KOPT-K1 (cell line): Measurements from ENCODE around the gene AGAP1.

Experiments
- H3K27ac ChIP-seq: fragments of 200-600 bp; sonication (generic); 2 replicates; pipeline ENCODE4 v1.5.1; 2016; ENCODE audit warnings: antibody characterized with exemption, mild to moderate bottlenecking, low read depth, low read length; ENCODE audit not compliant: poor library complexity, severe bottlenecking
- H3K36me3 ChIP-seq: fragments of 200-600 bp; sonication (generic); 2 replicates; pipeline ENCODE4 v1.5.1; 2017; ENCODE audit warnings: antibody characterized with exemption, mild to moderate bottlenecking, low read length, moderate library complexity; ENCODE audit not compliant: insufficient read depth
- H3K9me3 ChIP-seq: fragments of 200-600 bp; sonication (generic); 2 replicates; pipeline ENCODE4 v1.5.1; 2017; ENCODE audit warnings: antibody characterized with exemption, low read length, mild to moderate bottlenecking; ENCODE audit not compliant: insufficient read depth, poor library complexity, severe bottlenecking

The AGAP1 gene

DNA sequence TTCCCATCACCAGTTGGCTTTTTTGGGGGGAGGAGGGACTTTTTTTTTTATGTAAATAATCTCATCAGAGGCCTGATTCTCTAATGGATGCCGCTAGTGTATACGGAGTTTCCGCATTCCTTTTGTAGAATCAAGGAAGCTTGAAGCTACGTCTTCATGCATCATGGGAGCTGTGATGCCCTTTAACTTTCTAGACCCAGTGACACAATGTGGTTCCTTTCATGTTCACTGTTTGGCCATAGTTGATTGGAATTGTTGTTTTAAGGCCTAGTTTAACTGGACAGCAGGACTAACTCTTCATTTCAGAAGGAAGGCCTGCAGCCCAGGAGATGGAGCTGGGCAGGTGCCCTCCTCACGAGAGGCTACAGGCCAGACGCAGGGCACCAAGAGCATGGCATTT lies 287.9 kb downstream of the AGAP1 start:
- no peaks in the 10 kb centered on the region for H3K9me3 ChIP-seq
- H3K27ac ChIP-seq: no peak overlapping the region
- no peaks in the 10 kb centered on the region for H3K36me3 ChIP-seq

DNA sequence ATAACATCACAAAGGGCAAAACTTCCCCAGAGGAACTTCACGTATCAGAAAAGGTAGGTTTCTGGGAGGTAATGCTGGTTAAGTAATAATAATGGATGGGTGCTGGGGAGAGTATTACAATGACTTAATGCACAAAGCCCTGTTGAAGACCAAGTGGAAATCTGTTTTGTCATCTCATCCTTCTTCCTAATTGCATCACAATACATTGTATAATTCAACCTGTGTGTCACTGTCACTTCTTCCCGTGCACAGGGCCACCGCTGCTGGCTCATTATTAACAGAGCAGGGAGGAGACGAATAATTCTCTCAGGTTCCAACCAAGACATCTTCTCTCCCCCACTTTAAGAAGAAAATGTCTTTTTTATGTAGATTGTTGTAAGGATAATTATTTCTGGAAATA lies 290.9 kb downstream of the AGAP1 start:
- H3K27ac ChIP-seq: no peak overlapping the region
- no peaks in the 10 kb centered on the region for H3K9me3 ChIP-seq
- H3K36me3 ChIP-seq: no peaks in the 10 kb centered on the region

DNA sequence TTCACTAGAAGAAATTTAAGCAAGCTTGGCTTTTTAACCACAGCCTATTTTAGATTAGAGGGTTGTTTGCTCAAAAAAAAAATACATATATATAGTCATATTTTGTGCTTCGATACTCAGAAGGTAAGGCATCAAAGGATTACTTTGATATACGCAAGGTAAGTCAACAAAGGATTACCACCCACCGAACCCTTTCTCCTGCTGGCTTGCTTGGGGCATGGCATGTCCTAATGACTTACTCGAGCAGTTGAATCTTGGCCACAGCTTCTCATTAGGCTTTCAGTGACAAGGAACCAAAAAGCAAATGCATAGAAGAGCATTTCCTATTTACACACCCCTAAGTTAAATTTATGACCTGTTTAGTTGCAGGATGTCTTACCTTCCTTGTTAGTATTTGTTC lies 295.7 kb downstream of the AGAP1 start:
- H3K27ac ChIP-seq: no peak overlapping the region
- H3K36me3 ChIP-seq: no peaks in the 10 kb centered on the region
- no peaks in the 10 kb centered on the region for H3K9me3 ChIP-seq

DNA sequence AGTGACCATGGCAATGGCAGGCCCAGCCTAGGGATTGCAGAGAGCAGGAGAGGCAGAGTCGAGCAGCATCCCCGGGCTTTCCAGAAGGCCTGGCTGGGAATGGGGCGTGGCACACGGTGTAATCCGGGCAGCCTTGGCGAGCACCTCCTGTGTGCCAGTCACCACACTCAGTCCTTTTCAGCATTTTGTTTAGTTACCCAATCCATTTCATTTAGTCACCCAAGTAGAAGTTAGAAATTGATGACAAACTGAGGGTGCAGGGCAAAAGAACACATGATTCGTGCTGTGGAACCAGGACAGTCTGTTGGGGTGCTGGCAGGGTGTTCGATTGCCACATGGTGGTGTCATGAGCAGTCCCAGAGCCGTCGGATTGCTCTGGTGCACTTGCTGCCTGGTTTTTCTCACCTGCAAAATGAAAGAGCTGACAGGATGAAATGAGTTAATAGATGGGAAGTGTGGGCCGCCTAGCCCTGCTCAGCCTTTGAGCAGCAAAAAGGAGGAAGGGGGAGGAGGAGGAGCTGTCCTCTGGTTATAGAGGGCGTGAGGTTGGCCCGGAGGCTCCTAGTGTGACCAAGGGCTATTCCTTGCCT lies 299.4 kb downstream of the AGAP1 start:
- Histone ChIP-seq H3K36me3 (no peaks in the 10 kb centered on the region), H3K9me3 (no peaks in the 10 kb centered on the region), H3K27ac (no peak overlapping the region)

DNA sequence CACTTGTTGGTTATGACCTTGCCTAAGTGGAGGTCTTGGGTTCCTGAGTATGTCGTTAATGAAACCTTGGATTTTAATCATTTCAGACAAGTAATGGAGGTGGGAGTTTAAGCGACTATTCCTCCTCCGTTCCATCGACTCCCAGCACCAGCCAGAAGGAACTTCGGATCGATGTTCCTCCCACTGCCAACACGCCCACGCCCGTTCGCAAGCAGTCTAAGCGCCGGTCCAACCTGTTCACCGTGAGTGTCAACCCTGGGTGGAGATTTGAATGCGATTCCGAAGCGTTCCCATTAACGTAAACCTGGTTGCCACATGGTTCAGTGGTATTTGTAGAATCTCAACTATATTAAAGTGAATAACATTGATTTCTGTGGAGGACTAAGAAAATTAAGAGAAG lies 305.4 kb downstream of the AGAP1 start:
- H3K9me3 ChIP-seq: peaks cover 8% of the 10 kb centered on the region
- no peaks in the 10 kb centered on the region for H3K36me3 ChIP-seq
- no peak overlapping the region for H3K27ac ChIP-seq

DNA sequence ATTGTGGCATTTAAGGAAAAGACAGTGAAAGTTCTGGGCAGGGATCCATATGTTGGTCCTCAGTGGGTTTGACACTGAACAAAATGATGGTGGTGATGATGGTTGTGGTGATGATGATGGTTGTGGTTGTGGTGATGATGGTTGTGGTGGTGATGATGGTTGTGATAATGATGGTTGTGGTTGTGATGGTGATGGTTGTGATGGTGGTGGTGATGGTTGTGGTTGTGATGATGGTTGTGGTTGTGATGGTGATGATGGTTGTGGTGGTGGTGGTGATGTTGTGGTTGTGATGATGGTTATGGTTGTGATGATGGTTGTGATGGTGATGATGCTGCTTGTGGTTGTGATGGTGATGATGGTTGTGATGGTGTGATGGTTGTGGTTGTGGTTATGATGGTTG lies 308.7 kb downstream of the AGAP1 start:
- H3K9me3 ChIP-seq: peaks cover 8% of the 10 kb centered on the region
- H3K27ac ChIP-seq: no peak overlapping the region
- no peaks in the 10 kb centered on the region for H3K36me3 ChIP-seq

DNA sequence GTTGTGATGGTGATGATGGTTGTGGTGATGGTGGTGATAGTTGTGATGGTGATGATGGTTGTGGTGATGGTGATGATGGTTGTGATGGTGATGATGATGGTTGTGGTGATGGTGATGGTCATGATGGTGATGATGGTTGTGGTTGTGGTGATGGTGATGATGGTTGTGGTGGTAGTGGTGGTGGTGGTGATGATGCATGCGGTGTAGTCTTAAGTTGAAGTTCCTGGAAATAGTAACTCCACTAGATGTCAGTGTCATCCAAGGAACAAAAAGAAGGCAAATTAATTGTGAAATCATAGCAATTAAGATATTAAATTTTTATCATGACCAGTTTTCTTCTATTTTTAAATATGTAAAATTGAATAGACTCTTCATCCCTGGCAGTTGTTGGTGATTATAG lies 309.2 kb downstream of the AGAP1 start:
- H3K9me3 ChIP-seq: peaks cover 8% of the 10 kb centered on the region
- H3K36me3 ChIP-seq: no peaks in the 10 kb centered on the region
- no peak overlapping the region for H3K27ac ChIP-seq

DNA sequence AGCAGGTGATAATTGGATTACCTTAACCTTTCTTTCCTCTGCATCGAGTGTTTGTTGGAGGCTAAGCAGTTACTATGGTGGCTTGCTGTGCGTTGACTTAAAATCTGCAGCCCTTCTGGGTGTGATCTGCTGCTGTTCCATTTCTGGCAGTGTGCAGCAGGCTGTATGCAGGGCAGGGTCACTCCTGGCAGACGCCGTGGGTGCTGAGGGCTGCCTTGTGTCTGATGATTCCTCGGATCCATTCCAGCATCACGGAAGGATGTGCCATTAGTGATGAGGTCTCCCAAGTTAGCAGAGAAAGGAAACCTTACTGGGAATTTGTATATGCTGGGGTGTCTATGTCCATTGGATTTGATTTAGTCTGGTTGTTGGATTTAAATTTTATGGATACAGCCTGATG lies 310.8 kb downstream of the AGAP1 start:
- peaks cover 8% of the 10 kb centered on the region for H3K9me3 ChIP-seq
- no peaks in the 10 kb centered on the region for H3K36me3 ChIP-seq
- H3K27ac ChIP-seq: no peak overlapping the region

DNA sequence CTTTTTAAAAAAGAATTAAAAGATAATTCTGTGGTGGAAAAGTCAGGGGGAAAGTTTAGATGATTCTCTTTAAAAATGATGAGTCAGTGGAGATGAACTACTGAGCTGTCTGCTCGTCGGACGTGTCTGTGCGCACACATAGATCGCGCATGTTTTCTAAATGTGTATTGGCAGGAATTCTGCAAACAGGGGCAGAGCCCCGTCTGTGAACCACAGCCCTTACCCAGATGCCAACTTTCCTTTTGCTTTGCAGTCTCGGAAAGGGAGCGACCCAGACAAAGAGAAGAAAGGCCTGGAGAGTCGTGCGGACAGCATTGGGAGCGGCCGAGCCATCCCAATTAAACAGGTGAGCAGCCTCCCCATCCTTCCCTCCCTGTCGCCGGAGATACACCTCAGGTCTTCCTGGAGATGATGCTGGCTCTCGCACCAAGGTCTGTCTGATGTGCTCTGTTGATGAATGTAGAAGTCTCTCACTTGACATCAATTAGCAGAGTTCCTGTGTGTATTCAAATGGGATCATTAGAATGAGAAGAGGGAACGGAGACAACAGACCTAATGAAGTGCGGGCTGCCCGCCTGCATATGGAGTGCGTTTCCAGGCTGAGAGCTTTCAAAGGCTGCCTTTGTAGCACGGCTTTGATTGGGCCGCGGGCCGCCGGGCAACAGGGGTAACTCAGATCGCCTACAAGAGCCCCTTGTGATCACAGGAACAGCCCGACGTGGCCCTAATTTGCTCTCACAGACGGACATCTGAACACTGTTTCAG lies 313.3 kb downstream of the AGAP1 start:
- peaks cover 8% of the 10 kb centered on the region for H3K9me3 ChIP-seq
- no peak overlapping the region for H3K27ac ChIP-seq
- H3K36me3 ChIP-seq: no peaks in the 10 kb centered on the region

DNA sequence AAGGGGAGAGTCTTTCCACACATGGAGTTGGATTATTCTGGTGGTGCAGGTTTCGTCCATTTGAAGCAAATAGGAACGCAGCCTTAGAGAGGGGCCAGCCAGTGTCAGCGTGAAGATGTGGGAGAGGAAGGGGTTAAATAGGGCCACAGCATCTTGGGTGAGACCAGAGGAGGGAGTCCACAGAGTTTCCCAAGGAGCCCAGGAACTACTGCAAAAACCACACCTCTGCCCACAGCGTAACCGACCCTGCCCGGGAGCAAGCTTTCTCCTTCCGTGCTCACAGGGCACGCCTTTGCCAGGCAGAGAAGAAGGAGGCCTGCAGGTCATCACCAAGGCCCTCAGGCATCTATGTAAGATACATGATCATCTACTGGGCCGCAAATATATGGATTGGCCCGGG lies 314.5 kb downstream of the AGAP1 start:
- no peaks in the 10 kb centered on the region for H3K36me3 ChIP-seq
- no peaks in the 10 kb centered on the region for H3K9me3 ChIP-seq
- H3K27ac ChIP-seq: no peak overlapping the region

DNA sequence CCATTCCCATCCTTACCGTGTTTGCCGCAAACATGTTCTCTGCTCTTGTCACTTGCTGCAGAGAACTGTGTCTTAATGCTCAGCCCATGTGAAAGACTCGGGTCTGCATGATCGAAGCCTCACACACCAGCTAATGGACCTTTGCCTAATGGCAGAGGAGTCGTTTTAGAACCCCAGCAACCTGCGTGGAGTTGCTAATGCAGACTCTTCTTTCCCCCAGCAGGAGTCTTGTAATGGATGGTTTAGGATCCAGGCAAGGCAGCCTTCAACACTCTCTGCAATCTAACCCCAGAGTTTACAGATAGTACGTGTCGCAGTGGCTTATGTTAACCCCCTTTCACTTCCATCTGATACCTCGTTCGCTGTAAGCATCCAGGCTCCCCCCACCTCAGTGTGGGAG lies 316.4 kb downstream of the AGAP1 start:
- Histone ChIP-seq H3K9me3 (no peaks in the 10 kb centered on the region), H3K36me3 (no peaks in the 10 kb centered on the region), H3K27ac (no peak overlapping the region)

DNA sequence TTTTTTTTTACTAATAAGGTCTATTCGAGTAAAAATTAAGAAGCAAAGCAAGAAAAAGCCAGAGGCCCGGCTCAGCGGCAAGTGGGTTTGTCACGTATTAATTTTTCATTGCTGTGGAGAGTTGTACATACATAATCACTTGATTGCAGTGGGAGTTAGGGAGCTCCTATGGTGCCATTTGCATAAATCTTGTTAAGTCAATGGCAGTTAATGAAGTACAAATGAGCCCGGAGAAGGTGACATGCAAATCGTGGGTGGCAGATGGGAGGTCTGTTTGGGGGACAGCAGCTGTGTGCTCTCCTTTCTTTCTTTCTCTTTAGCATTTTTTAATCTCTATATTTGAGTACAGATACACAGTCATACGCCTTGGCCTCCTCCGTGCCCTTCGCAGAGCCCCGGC lies 317.0 kb downstream of the AGAP1 start:
- H3K27ac ChIP-seq: no peak overlapping the region
- H3K9me3 ChIP-seq: no peaks in the 10 kb centered on the region
- H3K36me3 ChIP-seq: no peaks in the 10 kb centered on the region

DNA sequence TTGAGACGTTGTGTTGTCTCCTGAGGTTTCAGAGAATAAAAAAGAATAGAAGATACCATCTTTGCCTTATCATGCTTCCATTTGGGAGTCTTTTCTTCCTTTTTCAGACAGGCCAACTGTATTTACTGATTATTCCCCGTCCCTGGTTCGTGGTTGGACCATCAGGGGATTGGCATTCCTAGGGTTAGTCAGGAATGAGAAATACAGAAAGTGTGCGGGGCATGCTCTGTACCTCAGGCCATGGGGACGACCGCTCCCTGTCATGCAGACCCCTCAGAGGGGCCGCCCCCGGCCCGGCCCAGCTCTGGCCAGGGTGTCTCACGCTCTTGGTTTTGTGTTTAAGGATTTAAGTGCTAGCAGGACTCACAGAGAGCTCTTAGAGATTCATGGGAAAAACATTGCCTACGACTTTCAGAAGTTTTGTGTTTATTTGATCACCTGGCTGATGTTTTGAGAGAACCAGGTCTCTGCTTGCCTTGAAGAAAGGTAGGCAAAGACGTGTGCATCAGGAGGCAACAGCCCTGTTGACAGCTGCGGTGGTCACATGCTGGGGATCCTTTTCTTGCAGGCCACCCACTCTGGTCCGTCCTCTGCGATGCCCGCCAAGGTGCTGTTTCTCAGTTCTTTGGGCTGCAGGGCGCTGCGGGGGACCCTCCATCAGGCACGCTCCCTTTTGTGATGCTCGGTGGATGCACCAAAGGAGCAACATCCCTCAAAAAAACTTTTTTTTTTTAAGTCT lies 317.8 kb downstream of the AGAP1 start:
- Histone ChIP-seq H3K9me3 (no peaks in the 10 kb centered on the region), H3K36me3 (no peaks in the 10 kb centered on the region), H3K27ac (no peak overlapping the region)

DNA sequence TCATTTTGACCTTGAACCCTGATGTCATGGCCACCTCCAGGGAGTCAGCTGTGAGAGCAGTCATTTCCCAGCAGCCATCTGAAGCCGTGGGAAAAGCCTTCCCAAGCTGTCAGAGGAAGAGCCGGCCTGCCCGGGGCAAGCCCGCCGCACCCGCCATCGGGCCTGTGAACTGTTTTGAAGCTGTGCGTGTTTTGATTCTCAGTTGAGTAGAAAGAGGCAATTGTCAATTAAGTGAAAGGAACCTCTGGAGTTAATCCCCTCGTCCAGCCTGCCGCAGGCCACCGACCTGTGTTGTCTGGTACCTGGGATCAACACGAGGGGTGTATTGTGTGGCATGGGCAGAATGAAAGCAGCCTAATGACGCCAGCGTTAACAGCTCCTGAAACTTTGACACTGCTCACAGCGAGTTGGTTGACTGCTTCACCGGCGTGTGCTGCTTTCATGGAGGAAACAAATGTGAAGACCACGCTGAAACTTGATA lies 318.4 kb downstream of the AGAP1 start:
- Histone ChIP-seq H3K27ac (no peak overlapping the region), H3K36me3 (no peaks in the 10 kb centered on the region), H3K9me3 (no peaks in the 10 kb centered on the region)

DNA sequence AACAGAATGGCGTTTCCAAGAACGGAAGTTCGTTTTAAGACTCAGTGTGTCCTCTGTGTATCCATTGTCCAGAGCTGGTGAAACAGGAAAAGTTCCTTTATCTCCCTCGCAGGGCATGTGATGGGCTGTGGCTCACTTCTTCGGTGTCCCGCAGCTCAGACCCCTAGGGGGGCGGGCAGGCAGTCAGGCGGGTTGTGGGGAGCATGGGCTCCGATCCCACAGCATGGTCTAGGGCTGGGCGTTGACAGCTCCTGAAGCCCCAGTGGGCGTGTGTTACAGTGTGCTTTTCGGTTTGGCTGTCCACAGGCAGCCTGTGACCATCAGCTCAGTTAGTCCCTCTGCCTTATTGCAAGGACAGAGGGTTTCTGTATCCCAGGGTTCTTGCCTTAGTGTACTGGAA lies 319.6 kb downstream of the AGAP1 start:
- no peaks in the 10 kb centered on the region for H3K36me3 ChIP-seq
- H3K9me3 ChIP-seq: no peaks in the 10 kb centered on the region
- H3K27ac ChIP-seq: no peak overlapping the region
